GM12892 (cell line): ENCODE results near the gene SLC35B4.

Experiments
- POLR2A ChIP-seq: IDR thresholded peaks from 2 replicates; pipeline ENCODE4 v1.6.1; 2011; ENCODE audit warnings: low read depth, low read length, control low read depth
- POLR2AphosphoS5 ChIP-seq: IDR thresholded peaks from 2 replicates; pipeline ENCODE4 v1.6.1; 2011; ENCODE audit warnings: low read depth, low read length, control low read depth

DNA sequence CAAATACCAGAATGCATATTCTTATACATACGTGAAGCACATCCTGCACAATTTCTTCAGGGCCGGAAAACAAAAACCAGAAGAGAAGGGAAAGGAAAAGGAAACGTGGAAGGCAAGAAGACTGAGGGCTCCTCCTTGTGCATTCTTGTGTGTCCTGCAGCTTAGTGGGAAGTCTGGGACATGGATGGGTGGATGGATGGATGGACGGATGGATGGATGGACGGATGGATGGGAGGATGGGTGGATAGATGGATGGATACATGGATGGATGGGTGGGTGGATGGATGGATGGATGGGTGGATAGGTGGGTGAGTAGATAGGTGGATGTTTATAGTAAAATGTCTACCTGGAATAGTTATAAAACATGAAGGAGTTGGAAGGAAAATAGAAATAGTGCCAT lies 30.8 kb upstream of the SLC35B4 start:
- TF ChIP-seq POLR2AphosphoS5 (no peak), POLR2A (no peak)
